T-helper 1 cell treated with Interleukin-12 subunit alpha and Interleukin-12 subunit beta and Interleukin-4 antibody, amounts not matched to agents 30 ng/mL and 1 ng/mL, for 36 hours (primary cell): ENCODE measurements around the gene FAM228A. TPM values are rescaled to one million over a fixed set of nuclear protein-coding genes. Genes with fewer than 3 reads are reported as not detected.
"Not testable (repeated sequence)": the region's sequence is repeated elsewhere in the genome, so short reads cannot be mapped to it uniquely, and the experiment has no call there.

Experiments used
- intact Hi-C: fragments of 100-400 bp; cut with micrococcal nuclease; formaldehyde crosslinking; loops from one replicate; pipeline ENCODE4 v1.15.1; 2024
- total RNA-seq: library from RNA; stranded (reverse); gene quantifications from 2 replicates; pipeline ENCODE4 v1.2.3, GENCODE V29; 2022

FAM228A gene
- total RNA-seq, 1 donor from 2014 or later, result not detected

- intact Hi-C loops, result no loop called here
Observed at GRCh38 chr2:24190503-24190902, 15.7 kb downstream of the FAM228A start.

- intact Hi-C loops, result no loop called here
Observed at GRCh38 chr2:24191156-24191555, 16.3 kb downstream of the FAM228A start.

GRCh38 chr2:24191848-24192247 is 17.0 kb downstream of the FAM228A start:
- intact Hi-C loops, result no loop called here

- intact Hi-C loops, result not testable (repeated sequence)
Observed at GRCh38 chr2:24197213-24197612, 22.4 kb downstream of the FAM228A start.

GRCh38 chr2:24199968-24200590 is 25.2 kb downstream of the FAM228A start:
- intact Hi-C loops, result no loop called here

- intact Hi-C loops, result no loop called here
Observed at GRCh38 chr2:24200799-24201198, 25.9 kb downstream of the FAM228A start.

GRCh38 chr2:24203029-24203786 is 28.4 kb downstream of the FAM228A start:
- intact Hi-C loops, result no loop called here

- intact Hi-C loops, result no loop called here
Observed at GRCh38 chr2:24203787-24204150, 28.9 kb downstream of the FAM228A start.

- intact Hi-C loops, result no loop called here
Observed at GRCh38 chr2:24204505-24204904, 29.7 kb downstream of the FAM228A start.

- intact Hi-C loops, result no loop called here
Observed at GRCh38 chr2:24205131-24205530, 30.3 kb downstream of the FAM228A start.

- intact Hi-C loops, result no loop called here
Observed at GRCh38 chr2:24206242-24206641, 31.4 kb downstream of the FAM228A start.

- intact Hi-C loops, result no loop called here
Observed at GRCh38 chr2:24206714-24207113, 31.9 kb downstream of the FAM228A start.

- intact Hi-C loops, result no loop called here
Observed at GRCh38 chr2:24207359-24207758, 32.5 kb downstream of the FAM228A start.

- intact Hi-C loops, result no loop called here
Observed at GRCh38 chr2:24208490-24208889, 33.6 kb downstream of the FAM228A start.

GRCh38 chr2:24209389-24210105 is 34.7 kb downstream of the FAM228A start:
- intact Hi-C loops, result no loop called here

- intact Hi-C loops, result no loop called here
Observed at GRCh38 chr2:24210106-24210455, 35.2 kb downstream of the FAM228A start.

- intact Hi-C loops, result no loop called here
Observed at GRCh38 chr2:24210723-24211122, 35.9 kb downstream of the FAM228A start.

GRCh38 chr2:24211408-24211807 is 36.6 kb downstream of the FAM228A start:
- intact Hi-C loops, result no loop called here

- intact Hi-C loops, result no loop called here
Observed at GRCh38 chr2:24214880-24215279, 40.0 kb downstream of the FAM228A start.

GRCh38 chr2:24220554-24221291 is 45.9 kb downstream of the FAM228A start:
- intact Hi-C loops, result no loop called here

GRCh38 chr2:24221343-24222050 is 46.6 kb downstream of the FAM228A start:
- intact Hi-C loops, result no loop called here
